PC-3 (cell line): Measurements from ENCODE around the gene ZNF524.

Source experiments
- CTCF ChIP-seq: fragments of 300-600 bp; sonication (generic); conservative IDR thresholded peaks from 2 replicates; pipeline ENCODE4 v1.5.1; 2017; ENCODE audit warnings: antibody characterized with exemption, low read depth, mild to moderate bottlenecking, low read length
- EZH2phosphoT487 ChIP-seq: fragments of 300-600 bp; sonication (generic); IDR thresholded peaks from 2 replicates; pipeline ENCODE4 v1.6.1; 2018; ENCODE audit warnings: mild to moderate bottlenecking, antibody characterized with exemption, low read length, borderline replicate concordance

- TF ChIP-seq EZH2phosphoT487, result no peak
- no peak for TF ChIP-seq CTCF
Measured at GRCh38 chr19:55606817-55607216, 6.7 kb downstream of the ZNF524 start.
